MM.1S (cell line): Measurements from ENCODE around the gene DCP1B.

ENCODE experiments used
- EZH2 ChIP-seq: fragments of 300-600 bp; sonication (generic); optimal IDR thresholded peaks from 2 replicates; pipeline ENCODE3; 2017; ENCODE audit warnings: low read depth, mild to moderate bottlenecking, antibody characterized with exemption, low read length, mixed read lengths
- TF ChIP-seq, protein P1 (sequence below): fragments of 300-600 bp; sonication (generic); IDR thresholded peaks from 2 replicates; pipeline ENCODE4 v1.5.1; 2016; ENCODE audit warnings: antibody characterized with exemption, low read length, mixed read lengths

DNA sequence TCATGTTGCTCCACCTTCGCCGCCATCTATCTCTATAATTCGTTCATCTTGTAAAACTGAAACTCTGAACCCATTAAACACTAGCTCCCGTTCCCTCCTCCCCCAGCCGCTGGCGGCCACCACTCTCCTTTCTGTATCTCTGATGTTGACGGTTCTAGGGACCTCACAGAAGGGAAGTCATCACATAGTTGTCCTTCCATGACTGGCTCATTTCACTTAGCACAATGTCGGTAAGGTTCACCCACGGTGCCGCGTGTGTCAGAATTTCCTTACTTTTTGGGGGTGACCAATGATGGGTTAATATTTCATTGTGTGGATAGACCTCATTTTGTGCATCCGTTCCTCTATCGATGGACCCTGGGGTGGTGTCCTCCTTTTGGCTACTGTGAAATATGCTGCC, 83.8 kb downstream of the DCP1B start:
- TF ChIP-seq, protein P1, sequence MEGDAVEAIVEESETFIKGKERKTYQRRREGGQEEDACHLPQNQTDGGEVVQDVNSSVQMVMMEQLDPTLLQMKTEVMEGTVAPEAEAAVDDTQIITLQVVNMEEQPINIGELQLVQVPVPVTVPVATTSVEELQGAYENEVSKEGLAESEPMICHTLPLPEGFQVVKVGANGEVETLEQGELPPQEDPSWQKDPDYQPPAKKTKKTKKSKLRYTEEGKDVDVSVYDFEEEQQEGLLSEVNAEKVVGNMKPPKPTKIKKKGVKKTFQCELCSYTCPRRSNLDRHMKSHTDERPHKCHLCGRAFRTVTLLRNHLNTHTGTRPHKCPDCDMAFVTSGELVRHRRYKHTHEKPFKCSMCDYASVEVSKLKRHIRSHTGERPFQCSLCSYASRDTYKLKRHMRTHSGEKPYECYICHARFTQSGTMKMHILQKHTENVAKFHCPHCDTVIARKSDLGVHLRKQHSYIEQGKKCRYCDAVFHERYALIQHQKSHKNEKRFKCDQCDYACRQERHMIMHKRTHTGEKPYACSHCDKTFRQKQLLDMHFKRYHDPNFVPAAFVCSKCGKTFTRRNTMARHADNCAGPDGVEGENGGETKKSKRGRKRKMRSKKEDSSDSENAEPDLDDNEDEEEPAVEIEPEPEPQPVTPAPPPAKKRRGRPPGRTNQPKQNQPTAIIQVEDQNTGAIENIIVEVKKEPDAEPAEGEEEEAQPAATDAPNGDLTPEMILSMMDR = no peak
- no peak for TF ChIP-seq EZH2
